Measurements from ENCODE around the gene TLDC2.
"Not testable (repeated sequence)": the region's sequence is repeated elsewhere in the genome, so short reads cannot be mapped to it uniquely, and the experiment has no call there.

Gene TLDC2

DNA sequence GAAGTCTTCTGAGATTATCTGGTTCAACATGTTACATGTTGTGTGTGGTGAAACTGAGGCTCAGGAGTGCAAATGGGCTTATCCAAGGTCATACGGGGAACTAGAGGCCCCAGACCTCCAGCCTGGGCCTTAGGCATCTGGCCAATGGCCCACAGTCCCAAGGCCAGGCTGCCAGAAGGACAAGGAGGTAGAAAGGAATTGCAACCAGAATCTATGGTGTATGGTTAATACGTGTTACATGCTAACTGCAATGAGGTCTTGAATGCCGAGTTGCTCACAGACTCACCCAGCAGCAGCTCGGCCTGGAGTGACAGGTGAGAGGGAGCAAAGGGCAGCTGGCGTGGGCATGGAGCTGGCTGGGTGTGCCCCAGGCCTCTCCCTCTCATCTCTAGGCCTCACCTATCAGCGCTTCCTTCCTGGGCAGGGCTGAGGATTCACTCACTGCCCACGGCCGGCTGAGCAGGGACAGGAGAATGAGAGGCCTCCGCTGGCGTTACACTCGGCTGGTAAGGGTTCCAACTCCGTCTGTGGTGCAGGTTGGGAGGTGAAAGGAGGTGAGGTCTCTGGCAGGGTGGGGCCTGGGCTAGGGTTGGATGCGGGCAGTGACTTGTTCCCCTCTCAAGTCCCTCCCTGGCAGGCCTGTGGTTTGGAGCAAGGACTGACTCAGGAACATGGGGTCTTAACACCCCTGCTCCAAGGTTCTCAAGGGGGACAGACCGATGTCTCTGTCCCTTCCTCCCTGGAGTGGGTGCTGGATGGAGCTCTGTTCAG, at the start of gene TLDC2:
Gene TLDC2 (plus strand): TSS at position 437 of the 771 bp plus-strand sequence. CDS start 37 bp downstream, at position 474.
- no peak for DNase-seq

DNA sequence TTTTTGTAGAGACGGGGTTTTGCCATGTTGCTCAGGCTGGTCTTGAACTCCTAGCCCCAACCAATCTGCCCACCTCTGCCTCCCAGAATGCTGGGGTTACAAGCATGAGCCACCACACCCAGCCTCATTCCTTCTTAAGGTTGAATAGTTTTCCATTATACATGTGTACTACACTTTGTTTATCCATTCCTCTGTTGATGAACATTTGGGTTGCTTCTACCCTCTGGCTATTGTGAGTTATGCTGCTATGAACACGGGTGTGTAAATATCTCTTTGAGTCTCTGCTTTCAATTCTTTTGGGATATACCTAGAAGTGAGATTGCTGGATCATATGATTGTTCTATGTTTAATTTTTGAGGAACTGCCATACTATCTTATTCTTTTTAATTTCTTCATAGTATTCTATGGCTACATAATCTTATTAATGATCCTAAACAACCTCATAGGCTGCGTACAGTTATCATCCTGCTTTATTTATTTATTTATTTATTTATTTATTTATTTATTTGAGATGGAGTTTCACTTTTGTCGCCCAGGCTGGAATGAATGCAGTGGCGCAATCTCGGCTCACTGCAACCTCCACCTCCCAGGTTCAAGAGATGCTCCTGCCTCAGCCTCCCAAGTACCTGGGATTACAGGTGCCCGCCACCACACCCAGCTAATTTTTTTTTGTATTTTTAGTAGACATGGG, 49.2 kb upstream of the TLDC2 start:
- no peak for DNase-seq

DNA sequence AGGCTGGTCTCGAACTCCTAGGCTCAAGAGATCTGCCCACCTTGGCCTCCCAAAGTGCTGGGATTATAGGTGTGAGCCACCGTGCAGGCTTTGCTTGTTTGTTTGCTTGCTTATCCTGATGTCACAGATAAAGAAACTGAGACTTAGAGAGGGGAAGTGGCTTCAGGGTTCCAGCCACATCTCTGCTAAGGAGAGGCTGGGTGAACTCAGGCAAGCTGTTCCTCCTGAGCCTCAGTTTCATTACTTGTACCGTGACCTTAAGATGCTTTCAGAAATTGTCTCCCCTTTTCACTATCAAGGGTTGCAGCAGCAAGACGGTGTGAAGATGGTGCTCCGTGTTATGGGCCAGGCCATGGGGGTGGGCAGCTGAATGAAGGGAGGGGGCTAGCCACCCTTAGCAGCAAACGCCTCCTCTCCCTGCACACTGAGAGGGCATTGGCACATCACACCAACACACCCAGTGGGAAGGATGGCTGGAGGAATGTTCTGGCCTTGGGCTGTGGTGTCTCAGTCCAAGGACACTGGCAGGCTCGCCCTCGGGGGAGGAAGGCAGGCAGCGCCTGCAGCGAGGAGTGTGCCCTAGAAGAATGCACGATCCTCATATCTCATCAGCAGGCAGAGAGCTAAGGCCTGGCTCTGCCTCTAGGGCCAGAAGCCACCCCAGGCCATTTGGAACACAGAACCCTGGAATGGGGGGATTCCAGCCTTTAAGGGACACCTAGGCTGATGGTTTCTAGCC, 48.2 kb upstream of the TLDC2 start:
- DNase-seq, result no peak

- DNase-seq, result peak; percentile 27
These were observed 44.9 kb upstream of the TLDC2 start for GRCh38 chr20:36830791-36831691.

- no peak for DNase-seq
These were observed 43.1 kb upstream of the TLDC2 start for GRCh38 chr20:36832791-36833190.

GRCh38 chr20:36833275-36834020, 42.5 kb upstream of the TLDC2 start:
- peak; percentile 58 for DNase-seq

GRCh38 chr20:36835025-36835424, 40.9 kb upstream of the TLDC2 start:
- no peak for DNase-seq

GRCh38 chr20:36835453-36836198, 40.3 kb upstream of the TLDC2 start:
- no peak for DNase-seq

- peak; percentile 3 for DNase-seq
These were observed 39.2 kb upstream of the TLDC2 start for GRCh38 chr20:36836591-36837269.

DNA sequence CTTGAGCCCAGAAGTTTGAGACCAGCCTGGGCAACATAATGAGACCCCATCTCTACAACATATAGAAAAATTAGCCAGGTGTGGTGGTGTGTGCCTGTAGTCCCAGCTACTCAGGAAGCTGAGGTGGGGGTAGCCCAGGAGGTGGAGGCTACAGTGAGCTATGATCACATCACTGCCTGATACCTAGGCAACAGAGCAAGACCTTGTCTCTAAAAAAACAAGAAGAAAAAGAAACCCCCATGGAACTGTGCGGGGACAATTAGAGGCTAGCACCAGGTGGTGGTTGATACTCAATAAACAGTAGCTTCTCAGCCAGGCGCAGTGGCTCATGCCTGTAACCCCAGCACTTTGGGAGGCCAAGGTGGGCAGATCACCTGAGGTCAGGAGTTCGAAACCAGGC, 37.6 kb upstream of the TLDC2 start:
- not testable (repeated sequence) for DNase-seq

DNA sequence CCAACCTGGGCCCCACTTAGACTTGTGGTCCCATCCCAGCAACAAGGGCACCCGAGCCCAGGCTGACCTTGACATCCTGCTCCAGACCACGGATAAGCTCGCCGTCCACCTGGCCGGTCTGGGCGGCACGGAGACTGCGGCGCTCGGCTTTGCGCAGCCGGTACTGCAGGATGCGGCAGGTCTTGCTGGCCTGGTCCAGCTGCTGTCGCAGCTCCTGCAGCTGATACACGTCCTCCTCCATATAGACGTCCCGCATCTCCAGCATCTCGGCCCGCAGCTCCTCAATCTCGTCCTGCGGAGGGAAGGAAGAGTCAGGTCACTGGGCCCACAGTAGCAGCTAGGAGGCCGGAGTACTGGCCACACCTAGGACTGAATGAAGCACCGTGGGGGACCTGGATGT, 36.8 kb upstream of the TLDC2 start:
- DNase-seq, result no peak

DNA sequence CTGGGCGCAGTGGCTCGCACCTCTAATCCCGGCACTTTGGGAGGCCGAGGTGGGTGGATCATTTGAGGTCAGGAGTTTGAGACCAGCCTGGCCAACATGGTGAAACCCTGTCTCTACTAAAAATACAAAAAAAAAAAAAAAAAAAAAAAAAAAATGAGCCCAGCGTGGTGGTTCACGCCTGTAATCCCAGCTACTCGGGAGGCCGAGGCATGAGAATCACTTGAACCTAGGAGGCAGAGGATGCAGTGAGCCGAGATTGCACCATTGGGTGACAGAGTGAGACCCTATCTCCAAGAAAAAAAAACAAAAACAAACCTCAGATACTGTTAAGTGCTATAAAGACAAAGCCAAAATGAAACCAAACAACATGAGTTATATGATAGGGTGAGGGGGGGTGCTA, 34.9 kb upstream of the TLDC2 start:
- not testable (repeated sequence) for DNase-seq

GRCh38 chr20:36845288-36845971, 30.5 kb upstream of the TLDC2 start:
- no peak for DNase-seq

GRCh38 chr20:36847009-36847709, 28.8 kb upstream of the TLDC2 start:
- DNase-seq, result no peak

GRCh38 chr20:36847710-36848040, 28.3 kb upstream of the TLDC2 start:
- DNase-seq, result no peak

GRCh38 chr20:36848078-36848660, 27.8 kb upstream of the TLDC2 start:
- peak; percentile 23 for DNase-seq

DNA sequence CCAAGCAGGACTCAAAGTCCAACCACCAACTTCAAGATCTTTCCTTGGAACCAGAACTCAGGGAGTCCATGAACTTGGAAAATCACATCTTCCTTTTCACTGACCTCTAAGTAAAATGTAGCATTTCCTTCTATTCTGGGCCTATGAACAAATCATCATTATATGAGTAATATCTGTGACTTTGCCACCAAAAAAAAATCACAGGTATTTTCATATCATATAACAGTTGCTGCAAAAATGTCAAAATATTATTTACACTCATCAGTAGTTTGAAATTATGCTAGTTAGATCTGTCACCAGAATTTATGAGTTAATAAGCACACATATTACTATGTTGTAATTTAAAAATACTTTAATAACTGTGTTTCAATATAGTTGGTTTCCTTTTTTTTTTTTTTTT, 27.3 kb upstream of the TLDC2 start:
- DNase-seq, result no peak

GRCh38 chr20:36849333-36850065, 26.4 kb upstream of the TLDC2 start:
- no peak for DNase-seq
